ENCODE data around the gene EN1. TPM values are rescaled to one million over a fixed set of nuclear protein-coding genes. Genes with fewer than 3 reads are reported as not detected.

Gene EN1
- total and polyA plus RNA-seq, 3 donors from 2014 or later: 0.20 to 0.71 (median 0.62) TPM

- intact Hi-C loops (cut with DNase I; ENCODE audit: low total_unique reads): loop anchor here (10.0 kb wide), 2 partner anchors 626 to 806 kb away; no protein-coding TSS in a partner anchor
- peaks cover 2% of the 10 kb centered on the region for H3K27me3 ChIP-seq
- H3K4me3 ChIP-seq: no peak overlapping the region
- no peaks in the 10 kb centered on the region for H3K36me3 ChIP-seq (ENCODE audit: low read depth, missing control alignments)
- H3K4me1 ChIP-seq: peaks cover 3% of the 10 kb centered on the region
- TF ChIP-seq CTCF (IDR thresholded peaks at IDR 0.05) (no peak), POLR2A (IDR thresholded peaks at IDR 0.05) (no peak)
- no peaks in the 10 kb centered on the region for H3K9me3 ChIP-seq
- no peak overlapping the region for H3K27ac ChIP-seq
- WGBS, 2 donors: 2 to 3% methylated on average over 9 of the region's 9 CpGs
- DNase-seq: no peak
Measured at GRCh38 chr2:118850901-118851415, 3.5 kb upstream of the EN1 start.

GRCh38 chr2:118850168-118850900 is 2.9 kb upstream of the EN1 start:
- TF ChIP-seq POLR2A (IDR thresholded peaks at IDR 0.05) (no peak), CTCF (IDR thresholded peaks at IDR 0.05) (no peak)
- Histone ChIP-seq H3K4me3 (no peak overlapping the region), H3K27ac (no peak overlapping the region), H3K9me3 (no peaks in the 10 kb centered on the region), H3K4me1 (peaks cover 3% of the 10 kb centered on the region), H3K36me3 (ENCODE audit: low read depth, missing control alignments) (no peaks in the 10 kb centered on the region), H3K27me3 (no peaks in the 10 kb centered on the region)
- no peak for DNase-seq
- WGBS, 2 donors: 3 to 4% methylated on average over 31 to 32 of the region's 32 CpGs
- intact Hi-C loops (cut with DNase I; ENCODE audit: low total_unique reads): loop anchor here (10.0 kb wide), 2 partner anchors 626 to 806 kb away; no protein-coding TSS in a partner anchor

GRCh38 chr2:118849226-118850167 is 2.0 kb upstream of the EN1 start:
- Histone ChIP-seq H3K27ac (no peak overlapping the region), H3K36me3 (ENCODE audit: low read depth, missing control alignments) (no peaks in the 10 kb centered on the region), H3K27me3 (no peaks in the 10 kb centered on the region), H3K9me3 (no peaks in the 10 kb centered on the region), H3K4me1 (peaks cover 3% of the 10 kb centered on the region), H3K4me3 (no peak overlapping the region)
- TF ChIP-seq CTCF (IDR thresholded peaks at IDR 0.05) (no peak), POLR2A (IDR thresholded peaks at IDR 0.05) (no peak)
- intact Hi-C loops (cut with DNase I; ENCODE audit: low total_unique reads): loop anchor here (10.0 kb wide), 2 partner anchors 625 to 805 kb away; no protein-coding TSS in a partner anchor
- 3% methylated on average over 52 of the region's 52 CpGs for WGBS, 2 donors
- no peak for DNase-seq

- no peaks in the 10 kb centered on the region for H3K36me3 ChIP-seq (ENCODE audit: low read depth, missing control alignments)
- no peak for DNase-seq
- intact Hi-C loops (cut with DNase I; ENCODE audit: low total_unique reads): no loop called here
- peak overlapping the region; percentile 18 to 31 for H3K4me3 ChIP-seq
- H3K4me1 ChIP-seq: peaks cover 3% of the 10 kb centered on the region
- TF ChIP-seq CTCF (IDR thresholded peaks at IDR 0.05) (no peak), POLR2A (IDR thresholded peaks at IDR 0.05) (no peak)
- no peaks in the 10 kb centered on the region for H3K9me3 ChIP-seq
- 3 to 4% methylated on average over 36 to 46 of the region's 46 CpGs for WGBS, 2 donors
- H3K27ac ChIP-seq: no peak overlapping the region
- no peaks in the 10 kb centered on the region for H3K27me3 ChIP-seq
Measured at GRCh38 chr2:118848381-118849225, 1.2 kb upstream of the EN1 start.

All from testis (tissue), 3 donors.